Dedifferentiated amniotic fluid mesenchymal stem cell (primary cell): ENCODE data around the gene KCNQ1.

Experiments used
- DNase-seq: peaks from one replicate; pipeline ENCODE4 v3.0.0-alpha.2; 2016; ENCODE audit errors: extremely low spot score

KCNQ1 gene

DNA sequence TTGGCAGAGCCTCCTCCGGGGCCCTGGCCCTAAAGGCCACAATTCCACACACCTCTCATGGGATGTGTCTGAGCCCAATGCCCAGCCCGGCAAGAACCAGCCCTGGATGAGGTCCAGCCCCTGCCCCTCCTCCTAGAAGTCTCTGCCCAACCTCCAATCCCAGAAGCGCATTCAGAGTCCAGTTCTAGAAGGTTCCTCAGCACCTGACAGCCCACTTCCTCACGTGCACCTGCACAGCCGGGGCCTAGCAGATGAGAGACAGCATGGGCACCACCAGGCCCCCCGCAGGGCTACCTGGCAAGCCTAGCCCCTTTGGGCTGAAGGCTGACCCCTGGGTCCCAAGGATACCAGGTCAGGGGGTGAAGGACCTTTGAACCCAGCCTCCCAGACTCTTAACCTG lies 452.2 kb downstream of the KCNQ1 start:
- DNase-seq: no peak

- peak; percentile 62 for DNase-seq
Observed at GRCh38 chr11:2898366-2899079, 453.7 kb downstream of the KCNQ1 start.
